Endodermal cell (in vitro differentiated cells): Measurements from ENCODE around the gene CAMSAP3. TPM values are rescaled to one million over a fixed set of nuclear protein-coding genes. Genes with fewer than 3 reads are reported as not detected.

ENCODE experiments used
- DNase-seq: peaks from one replicate; pipeline ENCODE4 v3.0.0-alpha.2; 2017
- H3K27ac ChIP-seq: 2 replicates; pipeline ENCODE4 v1.5.1; 2013; ENCODE audit warnings: mild to moderate bottlenecking, low read depth, low read length, moderate library complexity
- H3K27me3 ChIP-seq: 2 replicates; pipeline ENCODE4 v1.6.1; 2013; ENCODE audit warnings: mild to moderate bottlenecking, low read length, moderate library complexity; ENCODE audit not compliant: insufficient read depth, control insufficient read depth, poor library complexity, severe bottlenecking
- H3K36me3 ChIP-seq: 2 replicates; pipeline ENCODE4 v1.7.0; 2013; ENCODE audit warnings: mild to moderate bottlenecking, low read length, moderate library complexity; ENCODE audit not compliant: control insufficient read depth, insufficient read depth
- H3K4me1 ChIP-seq: one replicate; pipeline ENCODE4 v1.7.0; 2013; ENCODE audit warnings: low read length; ENCODE audit not compliant: control insufficient read depth, insufficient read depth
- H3K4me3 ChIP-seq: 2 replicates; pipeline ENCODE4 v1.5.1; 2013; ENCODE audit warnings: mild to moderate bottlenecking, low read length, moderate library complexity
- H3K9ac ChIP-seq: 2 replicates; pipeline ENCODE4 v1.6.1; 2013; ENCODE audit warnings: mild to moderate bottlenecking, low read length, moderate library complexity; ENCODE audit not compliant: poor library complexity, severe bottlenecking; ENCODE audit errors: extremely low read depth
- H3K9me3 ChIP-seq: 2 replicates; pipeline ENCODE4 v1.6.1; 2013; ENCODE audit warnings: mild to moderate bottlenecking, low read length, moderate library complexity; ENCODE audit not compliant: control insufficient read depth
- H3K27ac Mint-ChIP-seq: 2 replicates; pipeline ENCODE4 v1.8.0; 2020; ENCODE audit warnings: mixed read lengths
- H3K27me3 Mint-ChIP-seq: 2 replicates; pipeline ENCODE4 v1.8.0; 2021; ENCODE audit warnings: mild to moderate bottlenecking, mixed read lengths; ENCODE audit not compliant: insufficient read depth
- H3K36me3 Mint-ChIP-seq: 2 replicates; pipeline ENCODE4 v1.8.0; 2020; ENCODE audit warnings: low read depth, mixed read lengths
- H3K4me1 Mint-ChIP-seq: 2 replicates; pipeline ENCODE4 v1.8.0; 2020; ENCODE audit warnings: mixed read lengths
- H3K4me3 Mint-ChIP-seq: 2 replicates; pipeline ENCODE4 v1.8.0; 2020; ENCODE audit warnings: mild to moderate bottlenecking, moderate library complexity, mixed read lengths
- H3K9me3 Mint-ChIP-seq: 2 replicates; pipeline ENCODE4 v1.8.0; 2020; ENCODE audit warnings: mild to moderate bottlenecking, mixed read lengths
- CTCF ChIP-seq: fragments of 200-600 bp; sonication (generic); conservative IDR thresholded peaks from 2 replicates; pipeline ENCODE4 v1.5.0; 2021; ENCODE audit warnings: antibody characterized with exemption, mild to moderate bottlenecking
- WGBS, 2 experiments: methylation state at CpG; one replicate each; pipeline versions ENCODE4 v1.1.5 to v1.1.7; 2013; ENCODE audit warnings: missing lambda C conversion rate in 2 of 2, mixed read lengths in 1 of 2; ENCODE audit not compliant: insufficient coverage in 1 of 2, insufficient read length in 1 of 2; 5-methylcytosine and 5-hydroxymethylcytosine counted together
- total RNA-seq, 2 donors: library from RNA; stranded (reverse); fragmentation: NEBNext Ultra II Directional in 1 of 2; extraction: Animal tissue kit (Norgen Biotek cat#: 25700) in 1 of 2; gene quantifications; 2 replicates in 1 of 2; 3 replicates in 1 of 2; pipeline ENCODE4 v1.2.1, GENCODE V29; 2021

CAMSAP3 gene
- total RNA-seq, 2 donors from 2014 or later, result 65.5 to 76.8 TPM

- DNase-seq, result no peak
- Histone ChIP-seq H3K4me3 (no peak overlapping the region), H3K27me3 (no peaks in the 10 kb centered on the region), H3K9ac (no peak overlapping the region), H3K36me3 (peaks cover 13% of the 10 kb centered on the region), H3K9me3 (no peaks in the 10 kb centered on the region), H3K27ac (no peak overlapping the region), H3K4me1 (no peaks in the 10 kb centered on the region)
- Mint-ChIP-seq H3K27me3 (no peaks in the 10 kb centered on the region), H3K9me3 (no peaks in the 10 kb centered on the region), H3K4me1 (no peaks in the 10 kb centered on the region), H3K36me3 (peaks cover 47% of the 10 kb centered on the region), H3K27ac (no peak overlapping the region), H3K4me3 (no peak overlapping the region)
- WGBS, 2 experiments, result 95% methylated on average over 23 to 41 of the region's 41 CpGs
- TF ChIP-seq CTCF, result no peak
These were observed 16.0 kb downstream of the CAMSAP3 start for GRCh38 chr19:7611541-7612279.

GRCh38 chr19:7612282-7613274 is 16.9 kb downstream of the CAMSAP3 start:
- no peaks in the 10 kb centered on the region for H3K4me1 ChIP-seq
- peaks cover 48% of the 10 kb centered on the region for H3K36me3 Mint-ChIP-seq
- no peak for DNase-seq
- no peak overlapping the region for H3K4me3 ChIP-seq
- no peaks in the 10 kb centered on the region for H3K9me3 Mint-ChIP-seq
- H3K36me3 ChIP-seq, result peaks cover 13% of the 10 kb centered on the region
- H3K27ac Mint-ChIP-seq, result no peak overlapping the region
- no peak for TF ChIP-seq CTCF
- no peak overlapping the region for H3K9ac ChIP-seq
- no peaks in the 10 kb centered on the region for H3K4me1 Mint-ChIP-seq
- no peak overlapping the region for H3K4me3 Mint-ChIP-seq
- H3K9me3 ChIP-seq, result no peaks in the 10 kb centered on the region
- H3K27ac ChIP-seq, result no peak overlapping the region
- H3K27me3 ChIP-seq, result no peaks in the 10 kb centered on the region
- no peaks in the 10 kb centered on the region for H3K27me3 Mint-ChIP-seq
- 94 to 98% methylated on average over 27 to 77 of the region's 81 CpGs for WGBS, 2 experiments

GRCh38 chr19:7614859-7615741 is 19.4 kb downstream of the CAMSAP3 start:
- 93 to 96% methylated on average over 31 to 59 of the region's 59 CpGs for WGBS, 2 experiments
- H3K9ac ChIP-seq, result no peak overlapping the region
- H3K4me1 ChIP-seq, result no peaks in the 10 kb centered on the region
- peaks cover 12% of the 10 kb centered on the region for H3K36me3 ChIP-seq
- no peak for TF ChIP-seq CTCF
- H3K9me3 Mint-ChIP-seq, result no peaks in the 10 kb centered on the region
- no peak overlapping the region for H3K4me3 ChIP-seq
- H3K27me3 Mint-ChIP-seq, result no peaks in the 10 kb centered on the region
- no peaks in the 10 kb centered on the region for H3K4me1 Mint-ChIP-seq
- no peak overlapping the region for H3K27ac Mint-ChIP-seq
- H3K27ac ChIP-seq, result no peak overlapping the region
- H3K36me3 Mint-ChIP-seq, result peaks cover 49% of the 10 kb centered on the region
- no peak overlapping the region for H3K4me3 Mint-ChIP-seq
- H3K27me3 ChIP-seq, result no peaks in the 10 kb centered on the region
- DNase-seq, result no peak
- no peaks in the 10 kb centered on the region for H3K9me3 ChIP-seq
